H1 (cell line): ENCODE results near the gene TBC1D2. TPM values are rescaled to one million over a fixed set of nuclear protein-coding genes. Genes with fewer than 3 reads are reported as not detected.

Experiments
- CTCF ChIA-PET: fragments of 300-600 bp; sonication (Branson Sonifier 250); formaldehyde crosslinking; loops from one replicate; lab custom pipeline; 2021; ENCODE audit not compliant: partially characterized antibody; lab: Charles Lee
- POLR2A ChIA-PET: fragments of 300-600 bp; sonication (Branson Sonifier 250); formaldehyde crosslinking; loops from one replicate; lab custom pipeline; 2021; ENCODE audit warnings: inconsistent platforms; ENCODE audit not compliant: partially characterized antibody; lab: Charles Lee
- DNase-seq, 2 experiments: peaks; one replicate each; pipeline versions ENCODE4 v3.0.0 to v3.0.0-alpha.2; 2010 to 2022; ENCODE audit warnings: low spot score in 2 of 2, low read depth in 1 of 2, mixed read lengths in 1 of 2
- FAIRE-seq: peaks from 2 replicates; lab custom pipeline; 2011; peaks lifted over from hg19 to GRCh38; lab: Jason Lieb, UNC
- H2AFZ ChIP-seq: 2 replicates; pipeline ENCODE4 v1.8.1; 2012; ENCODE audit warnings: low read length, inconsistent platforms
- H2AK5ac ChIP-seq: 2 replicates; pipeline ENCODE4 v1.6.1; 2013; ENCODE audit warnings: low read depth, low read length
- H2BK120ac ChIP-seq: replicated peaks from 2 replicates; pipeline ENCODE3; 2013; ENCODE audit warnings: low read depth, low read length, inconsistent platforms
- H2BK12ac ChIP-seq: 2 replicates; pipeline ENCODE4 v1.6.1; 2013; ENCODE audit warnings: low read depth, low read length
- H2BK15ac ChIP-seq: 2 replicates; pipeline ENCODE4 v1.6.1; 2013; ENCODE audit warnings: low read length
- H2BK20ac ChIP-seq: 2 replicates; pipeline ENCODE4 v1.6.1; 2013; ENCODE audit warnings: low read length
- H2BK5ac ChIP-seq: 2 replicates; pipeline ENCODE4 v1.6.1; 2013; ENCODE audit warnings: low read depth, low read length
- H3K14ac ChIP-seq: 2 replicates; pipeline ENCODE4 v1.6.1; 2013; ENCODE audit warnings: inconsistent platforms; ENCODE audit not compliant: insufficient read length
- H3K18ac ChIP-seq: 2 replicates; pipeline ENCODE4 v1.6.1; 2013; ENCODE audit warnings: low read length; ENCODE audit errors: extremely low read depth
- H3K23ac ChIP-seq: 2 replicates; pipeline ENCODE4 v1.6.1; 2013; ENCODE audit warnings: inconsistent platforms; ENCODE audit not compliant: insufficient read length
- H3K23me2 ChIP-seq: 2 replicates; pipeline ENCODE4 v1.6.1; 2013; ENCODE audit warnings: low read depth, low read length
- H3K27ac ChIP-seq: 2 replicates; pipeline ENCODE4 v1.6.1; 2011; ENCODE audit warnings: low read depth, low read length, inconsistent platforms
- H3K27me3 ChIP-seq, 4 experiments: replicated peaks in 1 of 4; 1 replicate in 1 of 4; 2 replicates in 3 of 4; pipeline versions ENCODE4 v1.6.1 to v1.8.1; 2011 to 2013; ENCODE audit warnings: low read length in 3 of 4, mild to moderate bottlenecking in 3 of 4, inconsistent platforms in 2 of 4, mixed read lengths in 2 of 4, moderate library complexity in 1 of 4; ENCODE audit not compliant: control insufficient read depth in 3 of 4, insufficient read depth in 3 of 4; ENCODE audit errors: extremely low read depth in 1 of 4
- H3K36me3 ChIP-seq, 4 experiments: 2 replicates each; pipeline versions ENCODE4 v1.6.1 to v1.8.1; 2011 to 2013; ENCODE audit warnings: mild to moderate bottlenecking in 4 of 4, low read length in 3 of 4, moderate library complexity in 2 of 4, control low read depth in 1 of 4, inconsistent platforms in 1 of 4; ENCODE audit not compliant: insufficient read depth in 4 of 4, control insufficient read depth in 2 of 4
- H3K4ac ChIP-seq: replicated peaks from 2 replicates; pipeline ENCODE3; 2013; ENCODE audit warnings: low read length, low read depth, mixed read lengths, inconsistent platforms; ENCODE audit not compliant: insufficient read length
- H3K4me1 ChIP-seq, 4 experiments: replicated peaks in 1 of 4; 1 replicate in 1 of 4; 2 replicates in 3 of 4; pipeline versions ENCODE4 v1.6.1 to v1.8.1; 2011 to 2013; ENCODE audit warnings: low read length in 3 of 4, inconsistent platforms in 2 of 4, mixed read lengths in 1 of 4; ENCODE audit not compliant: insufficient read depth in 4 of 4, control insufficient read depth in 3 of 4
- H3K4me2 ChIP-seq, 2 experiments: 2 replicates each; pipeline versions ENCODE4 v1.6.1 to v1.8.1; 2011 to 2013; ENCODE audit warnings: low read depth in 2 of 2, low read length in 2 of 2, control low read depth in 1 of 2, inconsistent platforms in 1 of 2, mild to moderate bottlenecking in 1 of 2; ENCODE audit not compliant: insufficient read depth in 1 of 2
- H3K4me3 ChIP-seq, 4 experiments: fragments of 200-600, 300-600 bp in 1 of 4; sonication (generic), shearing (Covaris generic), sonication (Bioruptor Twin) in 1 of 4; 2 replicates each; pipeline versions ENCODE4 v1.5.1 to v1.8.1; 2011 to 2016; ENCODE audit warnings: low read length in 4 of 4, low read depth in 3 of 4, control low read depth in 2 of 4, inconsistent platforms in 2 of 4, mild to moderate bottlenecking in 2 of 4, mixed read lengths in 1 of 4, moderate library complexity in 1 of 4; ENCODE audit not compliant: insufficient read depth in 2 of 4; ENCODE audit errors: extremely low read depth in 1 of 4
- H3K56ac ChIP-seq: replicated peaks from 2 replicates; pipeline ENCODE3; 2013; ENCODE audit warnings: low read depth, mild to moderate bottlenecking, mixed read lengths, low read length, inconsistent platforms; ENCODE audit not compliant: insufficient read length
- H3K79me1 ChIP-seq: 2 replicates; pipeline ENCODE4 v1.6.1; 2013; ENCODE audit warnings: low read depth, low read length, control low read depth
- H3K79me2 ChIP-seq, 2 experiments: 2 replicates each; pipeline versions ENCODE4 v1.6.1 to v1.8.1; 2012 to 2013; ENCODE audit warnings: low read length in 2 of 2, mild to moderate bottlenecking in 2 of 2, inconsistent platforms in 1 of 2; ENCODE audit not compliant: insufficient read depth in 2 of 2, control insufficient read depth in 1 of 2
- H3K9ac ChIP-seq, 4 experiments: replicated peaks in 1 of 4; 1 replicate in 1 of 4; 2 replicates in 3 of 4; pipeline versions ENCODE4 v1.6.1 to v1.8.1; 2011 to 2013; ENCODE audit warnings: low read depth in 3 of 4, low read length in 3 of 4, control low read depth in 2 of 4, mild to moderate bottlenecking in 2 of 4, moderate library complexity in 2 of 4, inconsistent platforms in 1 of 4; ENCODE audit errors: extremely low read depth in 1 of 4
- H3K9me3 ChIP-seq, 2 experiments: 2 replicates each; pipeline versions ENCODE4 v1.6.1 to v1.8.1; 2012 to 2013; ENCODE audit warnings: mild to moderate bottlenecking in 2 of 2, moderate library complexity in 2 of 2, control low read depth in 1 of 2, inconsistent platforms in 1 of 2, low read depth in 1 of 2, low read length in 1 of 2, mixed read lengths in 1 of 2; ENCODE audit not compliant: insufficient read depth in 2 of 2
- H4K20me1 ChIP-seq, 2 experiments: replicated peaks in 1 of 2; 2 replicates each; pipeline versions ENCODE3 to v1.8.1; 2011 to 2013; ENCODE audit warnings: inconsistent platforms in 2 of 2, low read length in 2 of 2, mild to moderate bottlenecking in 1 of 2; ENCODE audit not compliant: insufficient read depth in 2 of 2, control insufficient read depth in 1 of 2
- H4K5ac ChIP-seq: 2 replicates; pipeline ENCODE4 v1.6.1; 2013; ENCODE audit warnings: low read length, low read depth, mixed read lengths, inconsistent platforms; ENCODE audit not compliant: insufficient read length
- H4K8ac ChIP-seq: 2 replicates; pipeline ENCODE4 v1.8.0; 2013; ENCODE audit warnings: mild to moderate bottlenecking, moderate library complexity, low read length, inconsistent platforms; ENCODE audit not compliant: insufficient read depth; ENCODE audit errors: extremely low read depth
- H4K91ac ChIP-seq: replicated peaks from 2 replicates; pipeline ENCODE3; 2013; ENCODE audit warnings: low read length, mixed read lengths, inconsistent platforms; ENCODE audit not compliant: insufficient read length
- RXRA ChIP-seq: IDR thresholded peaks from 2 replicates; pipeline ENCODE4 v1.6.1; 2011; ENCODE audit warnings: low read depth, mild to moderate bottlenecking, low read length, moderate library complexity; ENCODE audit not compliant: insufficient read depth
- SP2 ChIP-seq: IDR thresholded peaks from 2 replicates; pipeline ENCODE4 v1.6.1; 2012; ENCODE audit warnings: mild to moderate bottlenecking, low read length, inconsistent platforms
- SUZ12 ChIP-seq: fragments of 200-600 bp; sonication (generic); IDR thresholded peaks from 2 replicates; pipeline ENCODE4 v1.6.1; 2012; ENCODE audit warnings: mild to moderate bottlenecking, inconsistent platforms, low read length, moderate library complexity, mixed read lengths
- WGBS, 2 experiments: shearing (Covaris generic) in 1 of 2; methylation state at CpG; one replicate each; pipeline versions ENCODE4 v1.1.6 to v1.1.7; 2013 to 2015; ENCODE audit warnings: low lambda C conversion rate in 2 of 2, mixed read lengths in 2 of 2, inconsistent platforms in 1 of 2, low coverage in 1 of 2, missing lambda C conversion rate in 1 of 2; ENCODE audit not compliant: insufficient replicate concordance in 2 of 2, insufficient coverage in 1 of 2, insufficient read length in 1 of 2; ENCODE audit errors: extremely low coverage in 1 of 2, missing lambda C conversion rate in 1 of 2; 5-methylcytosine and 5-hydroxymethylcytosine counted together
- polyA plus RNA-seq, 7 experiments: library from polyadenylated mRNA; depleted of rRNA in 3 of 7; stranded (reverse) in 5 of 7; unstranded in 2 of 7; fragments of >200 nt in 5 of 7; fragments of 200-250 nt in 2 of 7; gene quantifications; 1 replicate in 5 of 7; 2 replicates in 1 of 7; 4 replicates in 1 of 7; pipeline versions ENCODE4 v1.2.1 to v1.2.3, GENCODE V29; 2011 to 2013; ENCODE audit warnings: missing spikeins in 2 of 7, mixed read lengths in 2 of 7
- total RNA-seq: library from RNA; stranded (reverse); fragmentation: NEBNext Ultra II Directional; extraction: Animal tissue kit (Norgen Biotek cat#: 25700); gene quantifications from 2 replicates; pipeline ENCODE4 v1.2.1, GENCODE V29; 2021

TBC1D2 gene
- total and polyA plus RNA-seq, 2 of the 8 experiments (the other 6 are each of a cell fraction or from before 2014, with no cell fraction given): 7.4 TPM

GRCh38 chr9:98228392-98229089 lies 26.9 kb downstream of the TBC1D2 start:
- Histone ChIP-seq H3K27me3 (no peaks in the 10 kb centered on the region), H4K91ac (no peak overlapping the region), H4K8ac (no peak overlapping the region), H3K4me1 (no peaks in the 10 kb centered on the region), H2BK5ac (no peak overlapping the region), H3K4me2 (no peak overlapping the region), H2BK15ac (no peak overlapping the region), H4K5ac (no peak overlapping the region), H2BK12ac (no peak overlapping the region), H3K23me2 (no peaks in the 10 kb centered on the region), H2AFZ (no peak overlapping the region), H3K9ac (no peak overlapping the region), H3K79me2 (no peaks in the 10 kb centered on the region), H3K79me1 (no peaks in the 10 kb centered on the region), H3K4ac (no peak overlapping the region), H3K56ac (no peak overlapping the region), H2BK20ac (no peak overlapping the region), H3K4me3 (no peak overlapping the region), H3K9me3 (no peaks in the 10 kb centered on the region), H3K18ac (no peak overlapping the region), H3K36me3 (peaks cover 2 to 19% (median 3%) of the 10 kb centered on the region in 4 experiments; a peak in 4 of 8 replicates), H3K27ac (no peak overlapping the region), H3K23ac (no peak overlapping the region), H2AK5ac (no peak overlapping the region), H4K20me1 (no peaks in the 10 kb centered on the region), H2BK120ac (no peak overlapping the region), H3K14ac (no peak overlapping the region)
- DNase-seq (no peak), FAIRE-seq (no peak)
- ChIA-PET CTCF (interaction anchor here (0.9 to 3.5 kb wide), 8 partner anchors 12 to 110 kb away, joined by 3 to 18 read pairs (median 4); partner anchors contain the start of gene TRIM14), POLR2A (no interaction called here)
- TF ChIP-seq SUZ12: no peak
- no peak for TF ChIP-seq RXRA
- TF ChIP-seq SP2: no peak
- 86% methylated on average over 10 of the region's 10 CpGs; no CpG with 5 or more reads in 1 of the 2 experiments for WGBS, 2 experiments
